Measurements from ENCODE around the gene ZNF783. TPM values are rescaled to one million over a fixed set of nuclear protein-coding genes. Genes with fewer than 3 reads are reported as not detected.

Gene ZNF783
- polyA plus RNA-seq, 1 donor (not counting 4 experiments of a cell fraction or from before 2014, with no cell fraction given), result 4.2 TPM

- DNase-seq (ENCODE audit: low read depth, low spot score) (no peak), FAIRE-seq (no peak)
- no peak overlapping the region for H3K27ac ChIP-seq (ENCODE audit: control insufficient read depth, insufficient read depth, low read length)
- no peak overlapping the region for H3K4me2 ChIP-seq (ENCODE audit: control insufficient read depth, extremely low read depth, insufficient read depth, low read depth, low read length)
- H4K20me1 ChIP-seq (ENCODE audit: control insufficient read depth, extremely low read depth, insufficient read depth, low read length), result no peaks in the 10 kb centered on the region
- no peaks in the 10 kb centered on the region for H3K9me3 ChIP-seq (ENCODE audit: control insufficient read depth, low read depth, low read length)
- H3K36me3 ChIP-seq (ENCODE audit: control insufficient read depth in 2 of 2, extremely low read depth in 1 of 2, insufficient read depth in 2 of 2, low read length in 2 of 2), result peaks cover 16 to 19% of the 10 kb centered on the region in 2 experiments
- H3K4me1 ChIP-seq (ENCODE audit: control insufficient read depth, extremely low read depth, insufficient read depth, low read length), result peaks cover 9% of the 10 kb centered on the region
- no peak overlapping the region for H3K4me3 ChIP-seq (ENCODE audit: control insufficient read depth in 2 of 3, extremely low read depth in 1 of 3, insufficient read depth in 2 of 3, low read depth in 1 of 3, low read length in 3 of 3)
- H3K9ac ChIP-seq (ENCODE audit: control insufficient read depth, extremely low read depth, insufficient read depth, low read length), result no peak overlapping the region
- dilution Hi-C loops (cut with MboI; ENCODE audit: extremely low pct_ligation_motif_present, low sequenced_read_pairs), result no loop called here
- H3K79me2 ChIP-seq (ENCODE audit: control insufficient read depth, insufficient read depth, low read length), result peaks cover 3% of the 10 kb centered on the region
- H3K27me3 ChIP-seq (ENCODE audit: control insufficient read depth, extremely low read depth, insufficient read depth, low read length), result no peaks in the 10 kb centered on the region
- H3K9me1 ChIP-seq (ENCODE audit: control insufficient read depth, extremely low read depth, insufficient read depth, low read length), result no peaks in the 10 kb centered on the region
- TF ChIP-seq EZH2 (IDR thresholded peaks at IDR 0.05; ENCODE audit: low read length) (no peak), CTCF (optimal IDR thresholded peaks at IDR 0.05 in 1 of 3, IDR thresholded peaks at IDR 0.05 in 1 of 3, conservative IDR thresholded peaks at IDR 0.05 in 1 of 3; ENCODE audit: extremely low read depth in 1 of 3, insufficient read depth in 2 of 3, low read length in 3 of 3) (no peak)
- no peak overlapping the region for H2AFZ ChIP-seq (ENCODE audit: control insufficient read depth, low read length)
These were observed 37.6 kb upstream of the ZNF783 start for GRCh38 chr7:149224352-149224751.

GRCh38 chr7:149225106-149225505 is 36.9 kb upstream of the ZNF783 start:
- H3K4me1 ChIP-seq (ENCODE audit: control insufficient read depth, extremely low read depth, insufficient read depth, low read length), result peaks cover 4% of the 10 kb centered on the region
- H3K9me3 ChIP-seq (ENCODE audit: control insufficient read depth, low read depth, low read length), result no peaks in the 10 kb centered on the region
- no peak overlapping the region for H3K9ac ChIP-seq (ENCODE audit: control insufficient read depth, extremely low read depth, insufficient read depth, low read length)
- H3K79me2 ChIP-seq (ENCODE audit: control insufficient read depth, insufficient read depth, low read length), result peaks cover 3% of the 10 kb centered on the region
- TF ChIP-seq CTCF (optimal IDR thresholded peaks at IDR 0.05 in 1 of 3, IDR thresholded peaks at IDR 0.05 in 1 of 3, conservative IDR thresholded peaks at IDR 0.05 in 1 of 3; ENCODE audit: extremely low read depth in 1 of 3, insufficient read depth in 2 of 3, low read length in 3 of 3), result no peak
- TF ChIP-seq EZH2 (IDR thresholded peaks at IDR 0.05; ENCODE audit: low read length), result no peak
- dilution Hi-C loops (cut with MboI; ENCODE audit: extremely low pct_ligation_motif_present, low sequenced_read_pairs), result no loop called here
- DNase-seq (ENCODE audit: low read depth, low spot score) (no peak), FAIRE-seq (no peak)
- no peak overlapping the region for H3K4me3 ChIP-seq (ENCODE audit: control insufficient read depth in 2 of 3, extremely low read depth in 1 of 3, insufficient read depth in 2 of 3, low read depth in 1 of 3, low read length in 3 of 3)
- no peak overlapping the region for H3K4me2 ChIP-seq (ENCODE audit: control insufficient read depth, extremely low read depth, insufficient read depth, low read depth, low read length)
- no peak overlapping the region for H2AFZ ChIP-seq (ENCODE audit: control insufficient read depth, low read length)
- H3K9me1 ChIP-seq (ENCODE audit: control insufficient read depth, extremely low read depth, insufficient read depth, low read length), result no peaks in the 10 kb centered on the region
- no peaks in the 10 kb centered on the region for H4K20me1 ChIP-seq (ENCODE audit: control insufficient read depth, extremely low read depth, insufficient read depth, low read length)
- no peaks in the 10 kb centered on the region for H3K27me3 ChIP-seq (ENCODE audit: control insufficient read depth, extremely low read depth, insufficient read depth, low read length)
- H3K36me3 ChIP-seq (ENCODE audit: control insufficient read depth in 2 of 2, extremely low read depth in 1 of 2, insufficient read depth in 2 of 2, low read length in 2 of 2), result peaks cover 16 to 19% of the 10 kb centered on the region in 2 experiments
- H3K27ac ChIP-seq (ENCODE audit: control insufficient read depth, insufficient read depth, low read length), result no peak overlapping the region
